MM.1S (cell line): Measurements from ENCODE around the gene POLE.

ENCODE experiments used
- DNase-seq: peaks from one replicate; pipeline ENCODE4 v3.0.0-alpha.2; 2015
- H2AFZ ChIP-seq: fragments of 300-600 bp; sonication (generic); 2 replicates; pipeline ENCODE4 v1.6.0; 2016; ENCODE audit warnings: antibody characterized with exemption, low read length
- H3F3A ChIP-seq: fragments of 300-600 bp; sonication (generic); 2 replicates; pipeline ENCODE4 v1.6.1; 2016; ENCODE audit warnings: mild to moderate bottlenecking, antibody characterized with exemption, low read length, moderate library complexity, mixed read lengths; ENCODE audit not compliant: insufficient read depth
- H3K27ac ChIP-seq: fragments of 300-600 bp; sonication (generic); 2 replicates; pipeline ENCODE4 v1.5.1; 2016; ENCODE audit warnings: mild to moderate bottlenecking, low read length
- H3K27me3 ChIP-seq: fragments of 300-600 bp; sonication (generic); replicated peaks from 2 replicates; pipeline ENCODE4 v1.6.0; 2016; ENCODE audit warnings: low read length; ENCODE audit not compliant: insufficient read depth
- H3K36me3 ChIP-seq: fragments of 300-600 bp; sonication (generic); replicated peaks from 2 replicates; pipeline ENCODE4 v1.6.1; 2016; ENCODE audit warnings: mild to moderate bottlenecking, low read length, mixed read lengths; ENCODE audit not compliant: insufficient read depth
- H3K4me1 ChIP-seq: fragments of 300-600 bp; sonication (generic); 2 replicates; pipeline ENCODE4 v1.6.1; 2016; ENCODE audit warnings: low read length, mixed read lengths
- H3K4me2 ChIP-seq: fragments of 300-600 bp; sonication (generic); 2 replicates; pipeline ENCODE4 v1.6.0; 2016; ENCODE audit warnings: low read depth, low read length
- H3K4me3 ChIP-seq: fragments of 300-600 bp; sonication (generic); 2 replicates; pipeline ENCODE4 v1.5.1; 2016; ENCODE audit warnings: low read length, mixed read lengths
- H3K79me2 ChIP-seq: fragments of 300-600 bp; sonication (generic); 2 replicates; pipeline ENCODE4 v1.6.1; 2016; ENCODE audit warnings: mixed run types, low read length, mixed read lengths
- H3K9ac ChIP-seq: fragments of 300-600 bp; sonication (generic); 2 replicates; pipeline ENCODE4 v1.6.1; 2016; ENCODE audit warnings: low read length, mixed read lengths
- H3K9me2 ChIP-seq: fragments of 300-600 bp; sonication (generic); replicated peaks from 2 replicates; pipeline ENCODE4 v1.6.1; 2016; ENCODE audit warnings: mild to moderate bottlenecking, low read length, mixed read lengths; ENCODE audit not compliant: insufficient read depth
- H3K9me3 ChIP-seq: fragments of 300-600 bp; sonication (generic); replicated peaks from 2 replicates; pipeline ENCODE4 v1.6.1; 2016; ENCODE audit warnings: mild to moderate bottlenecking, low read length, mixed read lengths; ENCODE audit not compliant: insufficient read depth
- H4K20me1 ChIP-seq: fragments of 300-600 bp; sonication (generic); 2 replicates; pipeline ENCODE4 v1.6.1; 2016; ENCODE audit warnings: mild to moderate bottlenecking, low read length, moderate library complexity, mixed read lengths; ENCODE audit not compliant: insufficient read depth
- CTCF ChIP-seq: fragments of 300-600 bp; sonication (generic); IDR thresholded peaks from 2 replicates; pipeline ENCODE4 v1.5.1; 2016; ENCODE audit warnings: antibody characterized with exemption, low read length, mixed read lengths
- EZH2 ChIP-seq: fragments of 300-600 bp; sonication (generic); optimal IDR thresholded peaks from 2 replicates; pipeline ENCODE3; 2017; ENCODE audit warnings: low read depth, mild to moderate bottlenecking, antibody characterized with exemption, low read length, mixed read lengths
- EZH2phosphoT487 ChIP-seq: fragments of 300-600 bp; sonication (generic); IDR thresholded peaks from 2 replicates; pipeline ENCODE4 v1.6.1; 2018; ENCODE audit warnings: antibody characterized with exemption, low read length

Gene POLE

GRCh38 chr12:132685400-132685799 is 1.7 kb downstream of the POLE start:
- Histone ChIP-seq H3K9me2 (no peaks in the 10 kb centered on the region), H3K9ac (no peak overlapping the region), H4K20me1 (no peaks in the 10 kb centered on the region), H3K79me2 (peaks cover 46% of the 10 kb centered on the region), H3K4me3 (no peak overlapping the region), H3F3A (no peaks in the 10 kb centered on the region), H3K36me3 (no peaks in the 10 kb centered on the region), H3K4me2 (no peak overlapping the region), H3K9me3 (no peaks in the 10 kb centered on the region), H3K27ac (no peak overlapping the region), H3K27me3 (no peaks in the 10 kb centered on the region), H2AFZ (no peak overlapping the region), H3K4me1 (no peaks in the 10 kb centered on the region)
- no peak for TF ChIP-seq EZH2
- no peak for TF ChIP-seq EZH2phosphoT487
- TF ChIP-seq CTCF = no peak
- no peak for DNase-seq

GRCh38 chr12:132677492-132677891 is 9.7 kb downstream of the POLE start:
- Histone ChIP-seq H3K27me3 (no peaks in the 10 kb centered on the region), H3K4me3 (no peak overlapping the region), H4K20me1 (no peaks in the 10 kb centered on the region), H3F3A (no peaks in the 10 kb centered on the region), H3K9me3 (no peaks in the 10 kb centered on the region), H2AFZ (no peak overlapping the region), H3K79me2 (peaks cover 22% of the 10 kb centered on the region), H3K9ac (no peak overlapping the region), H3K36me3 (no peaks in the 10 kb centered on the region), H3K4me2 (no peak overlapping the region), H3K27ac (no peak overlapping the region), H3K9me2 (no peaks in the 10 kb centered on the region), H3K4me1 (no peaks in the 10 kb centered on the region)
- TF ChIP-seq EZH2phosphoT487 (no peak), CTCF (no peak), EZH2 (no peak)
- no peak for DNase-seq

- no peaks in the 10 kb centered on the region for H3K27me3 ChIP-seq
- no peaks in the 10 kb centered on the region for H3K9me3 ChIP-seq
- no peak for TF ChIP-seq EZH2phosphoT487
- no peak for TF ChIP-seq CTCF
- no peak for TF ChIP-seq EZH2
- no peak overlapping the region for H3K4me2 ChIP-seq
- DNase-seq = no peak
- no peaks in the 10 kb centered on the region for H4K20me1 ChIP-seq
- H3K27ac ChIP-seq = no peak overlapping the region
- H3K9ac ChIP-seq = no peak overlapping the region
- H3K4me1 ChIP-seq = no peaks in the 10 kb centered on the region
- H3K36me3 ChIP-seq = no peaks in the 10 kb centered on the region
- H3K4me3 ChIP-seq = no peak overlapping the region
- H3K79me2 ChIP-seq = peaks cover 12% of the 10 kb centered on the region
- no peak overlapping the region for H2AFZ ChIP-seq
- no peaks in the 10 kb centered on the region for H3K9me2 ChIP-seq
- no peaks in the 10 kb centered on the region for H3F3A ChIP-seq
These were observed 11.2 kb downstream of the POLE start for GRCh38 chr12:132675757-132676432.
